K562 (cell line): ENCODE results near the gene TOM1. TPM values are rescaled to one million over a fixed set of nuclear protein-coding genes. Genes with fewer than 3 reads are reported as not detected.

Source experiments
- ATAC-seq: fragments of 200-7000 bp; cut with Tn5 transposase; 3 replicates; pipeline ENCODE4 v1.9.1; 2020; ENCODE audit warnings: moderate library complexity
- BruUV-seq: library from RNA; stranded (reverse); fragments of 400-500 nt; replicated peaks from 2 replicates; lab custom pipeline; 2021; lab: Mats Ljungman, UMichigan
- CTCF ChIA-PET: fragments of 300-600 bp; formaldehyde crosslinking; extraction: SDS; loops from one replicate; lab custom pipeline; 2021; ENCODE audit warnings: low intra/inter-chr PET ratio; lab: Yijun Ruan, JAX
- POLR2A ChIA-PET: fragments of 300-600, 350-650 bp; sonication (Branson Sonifier 250); formaldehyde crosslinking; extraction: SDS; loops from one replicate; lab custom pipeline; 2021; ENCODE audit warnings: antibody characterized with exemption, inconsistent platforms; lab: Yijun Ruan, JAX
- DNase-seq, 4 experiments: peaks; one replicate each; pipeline versions ENCODE4 v3.0.0 to v3.0.0-alpha.2; 2011 to 2018; ENCODE audit warnings: low spot score in 3 of 4, mixed read lengths in 3 of 4; ENCODE audit errors: extremely low read depth in 1 of 4
- FAIRE-seq: peaks from 2 replicates; lab custom pipeline; 2011; peaks lifted over from hg19 to GRCh38; lab: Jason Lieb, UNC
- H2AFZ ChIP-seq: 2 replicates; pipeline ENCODE4 v1.6.0; 2011; ENCODE audit warnings: low read depth, low read length, control low read depth, inconsistent platforms
- H3K27ac ChIP-seq: fragments of 200-600 bp; 3 replicates; pipeline ENCODE4 v1.8.0; 2011; ENCODE audit warnings: low read depth, mild to moderate bottlenecking, control low read depth, inconsistent platforms, low read length, moderate library complexity, mixed read lengths; ENCODE audit errors: extremely low read depth
- H3K27me3 ChIP-seq, 2 experiments: fragments of 300-600 bp in 1 of 2; 2 replicates in 1 of 2; 3 replicates in 1 of 2; pipeline versions ENCODE4 v1.6.0 to v1.8.0; 2011; ENCODE audit warnings: inconsistent platforms in 2 of 2, low read length in 2 of 2, mild to moderate bottlenecking in 1 of 2, mixed read lengths in 1 of 2, moderate library complexity in 1 of 2; ENCODE audit not compliant: control insufficient read depth in 2 of 2, insufficient read depth in 2 of 2
- H3K36me3 ChIP-seq: fragments of 300-600 bp; 3 replicates; pipeline ENCODE4 v1.8.0; 2011; ENCODE audit warnings: mild to moderate bottlenecking, low read length, inconsistent platforms; ENCODE audit not compliant: control insufficient read depth, insufficient read depth
- H3K4me1 ChIP-seq, 2 experiments: fragments of 200-600 bp in 1 of 2; replicated peaks in 1 of 2; 2 replicates in 1 of 2; 3 replicates in 1 of 2; pipeline versions ENCODE4 v1.5.1 to v1.8.0; 2011; ENCODE audit warnings: inconsistent platforms in 2 of 2, low read length in 2 of 2, mild to moderate bottlenecking in 1 of 2, mixed read lengths in 1 of 2, moderate library complexity in 1 of 2; ENCODE audit not compliant: control insufficient read depth in 2 of 2, insufficient read depth in 2 of 2
- H3K4me2 ChIP-seq: 2 replicates; pipeline ENCODE4 v1.6.1; 2011; ENCODE audit warnings: low read length, control low read depth, inconsistent platforms, mixed read lengths; ENCODE audit not compliant: insufficient read depth
- H3K4me3 ChIP-seq: fragments of 200-600 bp; sonication (generic), shearing (Covaris generic); 2 replicates; pipeline ENCODE4 v1.5.1; 2016; ENCODE audit warnings: control low read depth, inconsistent platforms
- H3K79me2 ChIP-seq: fragments of 200-600 bp; 3 replicates; pipeline ENCODE4 v1.8.0; 2011; ENCODE audit warnings: low read length, inconsistent platforms; ENCODE audit not compliant: control insufficient read depth, insufficient read depth
- H3K9ac ChIP-seq, 2 experiments: 2 replicates each; pipeline versions ENCODE4 v1.6.0 to v1.6.1; 2011; ENCODE audit warnings: low read depth in 2 of 2, low read length in 2 of 2, control low read depth in 1 of 2, inconsistent platforms in 1 of 2, mild to moderate bottlenecking in 1 of 2, mixed read lengths in 1 of 2; ENCODE audit not compliant: insufficient read depth in 1 of 2
- H3K9me1 ChIP-seq: one replicate; pipeline ENCODE4 v1.6.0; 2011; ENCODE audit warnings: inconsistent platforms, mild to moderate bottlenecking, low read length, moderate library complexity; ENCODE audit not compliant: control insufficient read depth, insufficient read depth
- H3K9me3 ChIP-seq: replicated peaks from 2 replicates; pipeline ENCODE4 v1.5.1; 2011; ENCODE audit warnings: low read depth, low read length, inconsistent platforms; ENCODE audit not compliant: control insufficient read depth, insufficient read depth
- H4K20me1 ChIP-seq: replicated peaks from 2 replicates; pipeline ENCODE4 v1.6.1; 2011; ENCODE audit warnings: low read length, inconsistent platforms, mixed read lengths; ENCODE audit not compliant: control insufficient read depth, insufficient read depth
- BRD9 ChIP-seq: fragments of 450-650 bp; IDR thresholded peaks from 2 replicates; pipeline ENCODE4 v1.6.1; 2018; ENCODE audit warnings: low read depth; ENCODE audit not compliant: partially characterized antibody
- CREBBP ChIP-seq: IDR thresholded peaks from one replicate; pipeline ENCODE4 v1.6.1; 2012; ENCODE audit warnings: low read depth, mild to moderate bottlenecking, control low read depth, inconsistent platforms, low read length
- DNMT1 ChIP-seq: fragments of 450-650 bp; IDR thresholded peaks from 2 replicates; pipeline ENCODE4 v1.6.1; 2016; ENCODE audit warnings: antibody characterized with exemption, mild to moderate bottlenecking
- E2F5 ChIP-seq: sonication (generic); formaldehyde crosslinking; IDR thresholded peaks from 2 replicates; pipeline ENCODE4 v1.8.0; 2022; ENCODE audit warnings: mild to moderate bottlenecking, missing genetic modification reagents
- FOXK2 ChIP-seq, 2 experiments: fragments of 450-650 bp; IDR thresholded peaks in 1 of 2; conservative IDR thresholded peaks in 1 of 2; 2 replicates each; pipeline ENCODE4 v1.6.1; 2016; ENCODE audit warnings: low read depth in 2 of 2, mild to moderate bottlenecking in 1 of 2
- MAFK ChIP-seq: IDR thresholded peaks from 2 replicates; pipeline ENCODE4 v1.6.1; 2011; ENCODE audit warnings: low read length, improper control_type of control experiment
- MEF2D ChIP-seq: conservative IDR thresholded peaks from 2 replicates; pipeline ENCODE4 v1.6.1; 2016; ENCODE audit warnings: low read depth, missing genetic modification characterization, missing compliant biosample characterization
- PTTG1 ChIP-seq: fragments of 450-650 bp; IDR thresholded peaks from 2 replicates; pipeline ENCODE4 v1.6.1; 2016; ENCODE audit warnings: low read depth, mild to moderate bottlenecking, missing genetic modification characterization, missing compliant biosample characterization
- RBM15 ChIP-seq: fragments of 200-400 bp; formaldehyde crosslinking; IDR thresholded peaks from 2 replicates; pipeline ENCODE4 v1.6.1; 2018; ENCODE audit warnings: mild to moderate bottlenecking, low read length, moderate library complexity; ENCODE audit not compliant: insufficient read depth
- RBM17 ChIP-seq: fragments of 200-400 bp; formaldehyde crosslinking; IDR thresholded peaks from 2 replicates; pipeline ENCODE4 v1.6.1; 2017; ENCODE audit warnings: low read depth, mild to moderate bottlenecking, low read length, borderline replicate concordance
- RBM34 ChIP-seq: fragments of 200-400 bp; formaldehyde crosslinking; IDR thresholded peaks from 2 replicates; pipeline ENCODE4 v1.6.1; 2018; ENCODE audit warnings: low read length, borderline replicate concordance; ENCODE audit not compliant: insufficient read depth
- ZBTB1 ChIP-seq: sonication (generic); formaldehyde crosslinking; IDR thresholded peaks from 2 replicates; pipeline ENCODE4 v1.8.1; 2023; ENCODE audit warnings: missing genetic modification reagents, low read depth, mild to moderate bottlenecking, borderline replicate concordance
- ZFX ChIP-seq: sonication (generic); formaldehyde crosslinking; IDR thresholded peaks from 2 replicates; pipeline ENCODE4 v1.8.0; 2022; ENCODE audit warnings: mild to moderate bottlenecking, missing genetic modification reagents, moderate library complexity
- ZNF274 ChIP-seq: IDR thresholded peaks from 2 replicates; pipeline ENCODE4 v1.6.1; 2011; ENCODE audit warnings: low read depth, mild to moderate bottlenecking, low read length, moderate library complexity, borderline replicate concordance
- ZNF282 ChIP-seq: sonication (generic); formaldehyde crosslinking; IDR thresholded peaks from 2 replicates; pipeline ENCODE4 v1.8.1; 2023; ENCODE audit warnings: missing genetic modification reagents
- ZNF408 ChIP-seq: fragments of 250-450 bp; sonication (Bioruptor Pico); IDR thresholded peaks from 2 replicates; pipeline ENCODE4 v1.4.0; 2020; ENCODE audit warnings: low read depth, mild to moderate bottlenecking, moderate library complexity
- ZNF778 ChIP-seq: fragments of 450-650 bp; formaldehyde crosslinking; IDR thresholded peaks from 2 replicates; pipeline ENCODE4 v1.4.0; 2020; ENCODE audit warnings: mild to moderate bottlenecking, moderate library complexity
- ZZZ3 ChIP-seq: fragments of 450-650 bp; IDR thresholded peaks from 2 replicates; pipeline ENCODE4 v1.6.1; 2016; ENCODE audit warnings: antibody characterized with exemption, mild to moderate bottlenecking, moderate library complexity
- WGBS: fragments of 100-300 bp; shearing (Covaris generic); methylation state at CpG from one replicate; pipeline ENCODE4 v1.1.6; 2016; ENCODE audit warnings: low coverage, mixed read lengths; ENCODE audit not compliant: insufficient coverage; ENCODE audit errors: missing lambda C conversion rate; 5-methylcytosine and 5-hydroxymethylcytosine counted together
- in situ Hi-C: fragments of 300-500 bp; cut with MboI; formaldehyde crosslinking; loops from 4 replicates; pipeline ENCODE4 v1.15.0; 2018; ENCODE audit warnings: inconsistent platforms, mixed read lengths
- intact Hi-C: fragments of 100-400 bp; cut with micrococcal nuclease; formaldehyde crosslinking; loops from 2 replicates; pipeline ENCODE4 v1.14.2; 2022
- polyA plus RNA-seq, 8 experiments: library from polyadenylated mRNA; depleted of rRNA in 4 of 8; stranded (reverse) in 5 of 8; unstranded in 3 of 8; fragments of >200 nt; fragmentation: Nextera tagmentation in 2 of 8; fragmentation: Illumina TruSeq in 1 of 8; extraction: Ambion mirVana in 2 of 8; extraction: Trizol in 1 of 8; gene quantifications; 2 replicates each; pipeline versions ENCODE4 v1.2.1 to v1.2.3, GENCODE V29; 2011 to 2014; ENCODE audit warnings: inconsistent platforms in 1 of 8, missing spikeins in 1 of 8
- total RNA-seq, 7 experiments: library from RNA; depleted of rRNA in 6 of 7; stranded (reverse); fragments of >200 nt in 6 of 7; fragmentation: Illumina TruSeq in 2 of 7; extraction: Trizol in 2 of 7; gene quantifications; 2 replicates each; pipeline versions ENCODE4 v1.2.1 to v1.2.3, GENCODE V29; 2011 to 2021; ENCODE audit warnings: low replicate concordance in 1 of 7
- TF ChIP-seq, protein P1 (sequence below), 3 experiments: IDR thresholded peaks in 2 of 3; conservative IDR thresholded peaks in 1 of 3; 2 replicates each; pipeline ENCODE4 v1.5.1; 2011 to 2012; ENCODE audit warnings: low read length in 3 of 3, mild to moderate bottlenecking in 3 of 3, control low read depth in 2 of 3, improper control_type of control experiment in 1 of 3, inconsistent platforms in 1 of 3, low read depth in 1 of 3, mixed read lengths in 1 of 3, moderate library complexity in 1 of 3; ENCODE audit not compliant: insufficient read depth in 2 of 3

The TOM1 gene
- total and polyA plus RNA-seq, 9 of the 15 experiments (the other 6 are each of a cell fraction or from before 2014, with no cell fraction given): 0.64 to 20.6 (median 12.0) TPM

- TF ChIP-seq ZFX (CRISPR knock-in tag): no peak
- TF ChIP-seq ZNF778 (CRISPR knock-in tag): no peak
- TF ChIP-seq DNMT1: no peak
- no peak for TF ChIP-seq ZNF282
These were observed 28.8 kb downstream of the TOM1 start (continued) for GRCh38 chr22:35328472-35328885.

DNA sequence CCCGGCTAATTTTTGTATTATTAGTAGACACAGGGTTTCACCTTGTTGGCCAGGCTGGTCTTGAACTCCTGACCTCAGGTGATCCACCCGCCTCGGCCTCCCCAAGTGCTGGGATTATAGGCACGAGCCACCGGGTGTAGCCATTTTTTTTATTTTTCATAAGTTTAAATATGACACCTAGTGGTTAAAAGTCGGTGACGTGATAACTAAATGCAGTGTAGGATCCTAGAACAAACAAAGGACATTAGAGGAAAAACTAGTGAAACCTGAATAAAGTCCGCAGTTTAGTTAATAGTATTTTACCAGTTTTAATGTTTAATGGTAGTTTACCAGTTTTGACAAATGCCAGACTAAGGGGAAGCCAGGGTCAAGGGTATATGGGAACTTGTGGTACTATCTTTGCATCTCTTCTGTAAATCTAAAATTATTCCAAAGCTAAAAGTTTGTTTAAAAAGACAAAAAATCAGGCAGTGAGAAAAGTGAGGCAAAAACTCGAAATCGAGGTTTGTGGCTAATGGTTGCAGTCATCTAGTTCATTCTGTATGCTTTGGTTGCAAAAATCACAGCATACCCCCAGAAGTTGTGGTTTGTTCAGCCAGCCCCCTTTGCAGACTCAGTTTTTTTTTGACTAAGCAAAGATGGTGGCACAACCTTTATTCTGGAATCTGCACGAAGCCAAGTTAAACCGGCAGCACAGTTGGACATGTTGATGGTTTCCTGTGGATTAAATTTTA is 29.6 kb downstream of the TOM1 start:
- peaks cover 0 to 5% of the 10 kb centered on the region in 2 experiments; a peak in 2 of 5 replicates for H3K4me1 ChIP-seq
- no peak overlapping the region for H3K4me3 ChIP-seq
- intact Hi-C loops (no loop called here), in situ Hi-C loops (no loop called here)
- no peak for FAIRE-seq
- H3K27me3 ChIP-seq: no peaks in the 10 kb centered on the region
- no peak overlapping the region for H3K4me2 ChIP-seq
- no peak for ATAC-seq
- POLR2A ChIA-PET: interaction anchor here (0.7 kb wide), 1 partner anchor 9 kb away, joined by 4 read pairs; no protein-coding TSS in a partner anchor
- H3K36me3 ChIP-seq: peaks cover 35% of the 10 kb centered on the region; the same call in 1 of the 3 replicates
- H4K20me1 ChIP-seq: no peaks in the 10 kb centered on the region
- H3K79me2 ChIP-seq: no peaks in the 10 kb centered on the region
- CTCF ChIA-PET: no interaction called here
- no peak for DNase-seq
- WGBS: 67% methylated on average over 11 of the region's 12 CpGs
- no peak overlapping the region for H2AFZ ChIP-seq
- H3K27ac ChIP-seq: no peak overlapping the region
- H3K9me3 ChIP-seq: no peaks in the 10 kb centered on the region
- no peak overlapping the region for H3K9ac ChIP-seq
- BruUV-seq: no TSS peak
- H3K9me1 ChIP-seq: no peaks in the 10 kb centered on the region
- TF ChIP-seq FOXK2 (conservative IDR thresholded peaks at IDR 0.05 in 1 of 2, IDR thresholded peaks at IDR 0.05 in 1 of 2; ENCODE audit: low read depth in 2 of 2): no peak
- no peak for TF ChIP-seq ZBTB1 (CRISPR knock-in tag)
- TF ChIP-seq, protein P1, sequence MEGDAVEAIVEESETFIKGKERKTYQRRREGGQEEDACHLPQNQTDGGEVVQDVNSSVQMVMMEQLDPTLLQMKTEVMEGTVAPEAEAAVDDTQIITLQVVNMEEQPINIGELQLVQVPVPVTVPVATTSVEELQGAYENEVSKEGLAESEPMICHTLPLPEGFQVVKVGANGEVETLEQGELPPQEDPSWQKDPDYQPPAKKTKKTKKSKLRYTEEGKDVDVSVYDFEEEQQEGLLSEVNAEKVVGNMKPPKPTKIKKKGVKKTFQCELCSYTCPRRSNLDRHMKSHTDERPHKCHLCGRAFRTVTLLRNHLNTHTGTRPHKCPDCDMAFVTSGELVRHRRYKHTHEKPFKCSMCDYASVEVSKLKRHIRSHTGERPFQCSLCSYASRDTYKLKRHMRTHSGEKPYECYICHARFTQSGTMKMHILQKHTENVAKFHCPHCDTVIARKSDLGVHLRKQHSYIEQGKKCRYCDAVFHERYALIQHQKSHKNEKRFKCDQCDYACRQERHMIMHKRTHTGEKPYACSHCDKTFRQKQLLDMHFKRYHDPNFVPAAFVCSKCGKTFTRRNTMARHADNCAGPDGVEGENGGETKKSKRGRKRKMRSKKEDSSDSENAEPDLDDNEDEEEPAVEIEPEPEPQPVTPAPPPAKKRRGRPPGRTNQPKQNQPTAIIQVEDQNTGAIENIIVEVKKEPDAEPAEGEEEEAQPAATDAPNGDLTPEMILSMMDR (IDR thresholded peaks at IDR 0.05 in 2 of 3, conservative IDR thresholded peaks at IDR 0.05 in 1 of 3; ENCODE audit: insufficient read depth in 2 of 3, low read depth in 1 of 3, low read length in 3 of 3): no peak
- no peak for TF ChIP-seq CREBBP
- TF ChIP-seq ZNF274: no peak
- TF ChIP-seq ZNF408: no peak
- TF ChIP-seq BRD9: no peak
- no peak for TF ChIP-seq RBM34
- TF ChIP-seq MAFK: no peak
- TF ChIP-seq RBM17: no peak
- TF ChIP-seq RBM15: no peak
- no peak for TF ChIP-seq ZZZ3
- TF ChIP-seq E2F5 (CRISPR knock-in tag): no peak
- no peak for TF ChIP-seq MEF2D (tag)
- no peak for TF ChIP-seq PTTG1 (tag)
